H1 (cell line): Measurements from ENCODE around the gene KCMF1. TPM values are rescaled to one million over a fixed set of nuclear protein-coding genes. Genes with fewer than 3 reads are reported as not detected.

Experiments used
- CTCF ChIA-PET: fragments of 300-600 bp; sonication (Branson Sonifier 250); formaldehyde crosslinking; loops from one replicate; lab custom pipeline; 2021; ENCODE audit not compliant: partially characterized antibody; lab: Charles Lee
- POLR2A ChIA-PET: fragments of 300-600 bp; sonication (Branson Sonifier 250); formaldehyde crosslinking; loops from one replicate; lab custom pipeline; 2021; ENCODE audit warnings: inconsistent platforms; ENCODE audit not compliant: partially characterized antibody; lab: Charles Lee
- DNase-seq, 2 experiments: peaks; one replicate each; pipeline versions ENCODE4 v3.0.0 to v3.0.0-alpha.2; 2010 to 2022; ENCODE audit warnings: low spot score in 2 of 2, low read depth in 1 of 2, mixed read lengths in 1 of 2
- FAIRE-seq: peaks from 2 replicates; lab custom pipeline; 2011; peaks lifted over from hg19 to GRCh38; lab: Jason Lieb, UNC
- H2AFZ ChIP-seq: 2 replicates; pipeline ENCODE4 v1.8.1; 2012; ENCODE audit warnings: low read length, inconsistent platforms
- H2AK5ac ChIP-seq: 2 replicates; pipeline ENCODE4 v1.6.1; 2013; ENCODE audit warnings: low read depth, low read length
- H2BK120ac ChIP-seq: replicated peaks from 2 replicates; pipeline ENCODE3; 2013; ENCODE audit warnings: low read depth, low read length, inconsistent platforms
- H2BK12ac ChIP-seq: 2 replicates; pipeline ENCODE4 v1.6.1; 2013; ENCODE audit warnings: low read depth, low read length
- H2BK15ac ChIP-seq: 2 replicates; pipeline ENCODE4 v1.6.1; 2013; ENCODE audit warnings: low read length
- H2BK20ac ChIP-seq: 2 replicates; pipeline ENCODE4 v1.6.1; 2013; ENCODE audit warnings: low read length
- H2BK5ac ChIP-seq: 2 replicates; pipeline ENCODE4 v1.6.1; 2013; ENCODE audit warnings: low read depth, low read length
- H3K14ac ChIP-seq: 2 replicates; pipeline ENCODE4 v1.6.1; 2013; ENCODE audit warnings: inconsistent platforms; ENCODE audit not compliant: insufficient read length
- H3K18ac ChIP-seq: 2 replicates; pipeline ENCODE4 v1.6.1; 2013; ENCODE audit warnings: low read length; ENCODE audit errors: extremely low read depth
- H3K23ac ChIP-seq: 2 replicates; pipeline ENCODE4 v1.6.1; 2013; ENCODE audit warnings: inconsistent platforms; ENCODE audit not compliant: insufficient read length
- H3K23me2 ChIP-seq: 2 replicates; pipeline ENCODE4 v1.6.1; 2013; ENCODE audit warnings: low read depth, low read length
- H3K27ac ChIP-seq: 2 replicates; pipeline ENCODE4 v1.6.1; 2011; ENCODE audit warnings: low read depth, low read length, inconsistent platforms
- H3K27me3 ChIP-seq, 4 experiments: replicated peaks in 1 of 4; 1 replicate in 1 of 4; 2 replicates in 3 of 4; pipeline versions ENCODE4 v1.6.1 to v1.8.1; 2011 to 2013; ENCODE audit warnings: low read length in 3 of 4, mild to moderate bottlenecking in 3 of 4, inconsistent platforms in 2 of 4, mixed read lengths in 2 of 4, moderate library complexity in 1 of 4; ENCODE audit not compliant: control insufficient read depth in 3 of 4, insufficient read depth in 3 of 4; ENCODE audit errors: extremely low read depth in 1 of 4
- H3K36me3 ChIP-seq, 4 experiments: 2 replicates each; pipeline versions ENCODE4 v1.6.1 to v1.8.1; 2011 to 2013; ENCODE audit warnings: mild to moderate bottlenecking in 4 of 4, low read length in 3 of 4, moderate library complexity in 2 of 4, control low read depth in 1 of 4, inconsistent platforms in 1 of 4; ENCODE audit not compliant: insufficient read depth in 4 of 4, control insufficient read depth in 2 of 4
- H3K4ac ChIP-seq: replicated peaks from 2 replicates; pipeline ENCODE3; 2013; ENCODE audit warnings: low read length, low read depth, mixed read lengths, inconsistent platforms; ENCODE audit not compliant: insufficient read length
- H3K4me1 ChIP-seq, 4 experiments: replicated peaks in 1 of 4; 1 replicate in 1 of 4; 2 replicates in 3 of 4; pipeline versions ENCODE4 v1.6.1 to v1.8.1; 2011 to 2013; ENCODE audit warnings: low read length in 3 of 4, inconsistent platforms in 2 of 4, mixed read lengths in 1 of 4; ENCODE audit not compliant: insufficient read depth in 4 of 4, control insufficient read depth in 3 of 4
- H3K4me2 ChIP-seq, 2 experiments: 2 replicates each; pipeline versions ENCODE4 v1.6.1 to v1.8.1; 2011 to 2013; ENCODE audit warnings: low read depth in 2 of 2, low read length in 2 of 2, control low read depth in 1 of 2, inconsistent platforms in 1 of 2, mild to moderate bottlenecking in 1 of 2; ENCODE audit not compliant: insufficient read depth in 1 of 2
- H3K4me3 ChIP-seq, 4 experiments: fragments of 200-600, 300-600 bp in 1 of 4; sonication (generic), shearing (Covaris generic), sonication (Bioruptor Twin) in 1 of 4; 2 replicates each; pipeline versions ENCODE4 v1.5.1 to v1.8.1; 2011 to 2016; ENCODE audit warnings: low read length in 4 of 4, low read depth in 3 of 4, control low read depth in 2 of 4, inconsistent platforms in 2 of 4, mild to moderate bottlenecking in 2 of 4, mixed read lengths in 1 of 4, moderate library complexity in 1 of 4; ENCODE audit not compliant: insufficient read depth in 2 of 4; ENCODE audit errors: extremely low read depth in 1 of 4
- H3K56ac ChIP-seq: replicated peaks from 2 replicates; pipeline ENCODE3; 2013; ENCODE audit warnings: low read depth, mild to moderate bottlenecking, mixed read lengths, low read length, inconsistent platforms; ENCODE audit not compliant: insufficient read length
- H3K79me1 ChIP-seq: 2 replicates; pipeline ENCODE4 v1.6.1; 2013; ENCODE audit warnings: low read depth, low read length, control low read depth
- H3K79me2 ChIP-seq, 2 experiments: 2 replicates each; pipeline versions ENCODE4 v1.6.1 to v1.8.1; 2012 to 2013; ENCODE audit warnings: low read length in 2 of 2, mild to moderate bottlenecking in 2 of 2, inconsistent platforms in 1 of 2; ENCODE audit not compliant: insufficient read depth in 2 of 2, control insufficient read depth in 1 of 2
- H3K9ac ChIP-seq, 4 experiments: replicated peaks in 1 of 4; 1 replicate in 1 of 4; 2 replicates in 3 of 4; pipeline versions ENCODE4 v1.6.1 to v1.8.1; 2011 to 2013; ENCODE audit warnings: low read depth in 3 of 4, low read length in 3 of 4, control low read depth in 2 of 4, mild to moderate bottlenecking in 2 of 4, moderate library complexity in 2 of 4, inconsistent platforms in 1 of 4; ENCODE audit errors: extremely low read depth in 1 of 4
- H3K9me3 ChIP-seq, 2 experiments: 2 replicates each; pipeline versions ENCODE4 v1.6.1 to v1.8.1; 2012 to 2013; ENCODE audit warnings: mild to moderate bottlenecking in 2 of 2, moderate library complexity in 2 of 2, control low read depth in 1 of 2, inconsistent platforms in 1 of 2, low read depth in 1 of 2, low read length in 1 of 2, mixed read lengths in 1 of 2; ENCODE audit not compliant: insufficient read depth in 2 of 2
- H4K20me1 ChIP-seq, 2 experiments: replicated peaks in 1 of 2; 2 replicates each; pipeline versions ENCODE3 to v1.8.1; 2011 to 2013; ENCODE audit warnings: inconsistent platforms in 2 of 2, low read length in 2 of 2, mild to moderate bottlenecking in 1 of 2; ENCODE audit not compliant: insufficient read depth in 2 of 2, control insufficient read depth in 1 of 2
- H4K5ac ChIP-seq: 2 replicates; pipeline ENCODE4 v1.6.1; 2013; ENCODE audit warnings: low read length, low read depth, mixed read lengths, inconsistent platforms; ENCODE audit not compliant: insufficient read length
- H4K8ac ChIP-seq: 2 replicates; pipeline ENCODE4 v1.8.0; 2013; ENCODE audit warnings: mild to moderate bottlenecking, moderate library complexity, low read length, inconsistent platforms; ENCODE audit not compliant: insufficient read depth; ENCODE audit errors: extremely low read depth
- H4K91ac ChIP-seq: replicated peaks from 2 replicates; pipeline ENCODE3; 2013; ENCODE audit warnings: low read length, mixed read lengths, inconsistent platforms; ENCODE audit not compliant: insufficient read length
- CTCF ChIP-seq, 3 experiments: IDR thresholded peaks; 1 replicate in 2 of 3; 2 replicates in 1 of 3; pipeline versions ENCODE4 v1.5.1 to v1.6.1; 2011; ENCODE audit warnings: low read length in 3 of 3, mild to moderate bottlenecking in 3 of 3, inconsistent platforms in 2 of 3, low read depth in 1 of 3, moderate library complexity in 1 of 3; ENCODE audit not compliant: insufficient read depth in 1 of 3; ENCODE audit errors: control extremely low read depth in 1 of 3
- POU5F1 ChIP-seq: IDR thresholded peaks from 2 replicates; pipeline ENCODE4 v1.6.1; 2011; ENCODE audit warnings: low read depth, mild to moderate bottlenecking, low read length, moderate library complexity
- SAP30 ChIP-seq: fragments of 300-600 bp; sonication (generic); IDR thresholded peaks from 2 replicates; pipeline ENCODE4 v1.7.1; 2012; ENCODE audit warnings: low read length, moderate library complexity, mild to moderate bottlenecking, inconsistent platforms; ENCODE audit not compliant: insufficient read depth, insufficient replicate concordance
- SIN3A ChIP-seq, 2 experiments: IDR thresholded peaks in 1 of 2; conservative IDR thresholded peaks in 1 of 2; 2 replicates each; pipeline ENCODE4 v1.6.1; 2011 to 2012; ENCODE audit warnings: low read length in 2 of 2, improper control_type of control experiment in 1 of 2, low read depth in 1 of 2, mild to moderate bottlenecking in 1 of 2
- SP1 ChIP-seq: IDR thresholded peaks from 2 replicates; pipeline ENCODE4 v1.6.1; 2011; ENCODE audit warnings: low read depth, low read length
- ZNF274 ChIP-seq: IDR thresholded peaks from 2 replicates; pipeline ENCODE4 v1.7.0; 2012; ENCODE audit warnings: low read length, borderline replicate concordance; ENCODE audit errors: extremely low read depth
- WGBS, 2 experiments: shearing (Covaris generic) in 1 of 2; methylation state at CpG; one replicate each; pipeline versions ENCODE4 v1.1.6 to v1.1.7; 2013 to 2015; ENCODE audit warnings: low lambda C conversion rate in 2 of 2, mixed read lengths in 2 of 2, inconsistent platforms in 1 of 2, low coverage in 1 of 2, missing lambda C conversion rate in 1 of 2; ENCODE audit not compliant: insufficient replicate concordance in 2 of 2, insufficient coverage in 1 of 2, insufficient read length in 1 of 2; ENCODE audit errors: extremely low coverage in 1 of 2, missing lambda C conversion rate in 1 of 2; 5-methylcytosine and 5-hydroxymethylcytosine counted together
- polyA plus RNA-seq, 7 experiments: library from polyadenylated mRNA; depleted of rRNA in 3 of 7; stranded (reverse) in 5 of 7; unstranded in 2 of 7; fragments of >200 nt in 5 of 7; fragments of 200-250 nt in 2 of 7; gene quantifications; 1 replicate in 5 of 7; 2 replicates in 1 of 7; 4 replicates in 1 of 7; pipeline versions ENCODE4 v1.2.1 to v1.2.3, GENCODE V29; 2011 to 2013; ENCODE audit warnings: missing spikeins in 2 of 7, mixed read lengths in 2 of 7
- total RNA-seq: library from RNA; stranded (reverse); fragmentation: NEBNext Ultra II Directional; extraction: Animal tissue kit (Norgen Biotek cat#: 25700); gene quantifications from 2 replicates; pipeline ENCODE4 v1.2.1, GENCODE V29; 2021

KCMF1 gene
- total and polyA plus RNA-seq, 2 of the 8 experiments (the other 6 are each of a cell fraction or from before 2014, with no cell fraction given), result 86.9 to 149 TPM

- Histone ChIP-seq H3K9ac (no peak overlapping the region), H3K23ac (no peak overlapping the region), H2BK12ac (no peak overlapping the region), H2BK15ac (no peak overlapping the region), H4K20me1 (peaks cover 3 to 13% of the 10 kb centered on the region in 2 experiments), H3K4me3 (no peak overlapping the region), H3K18ac (no peak overlapping the region), H3K4ac (no peak overlapping the region), H3K79me1 (no peaks in the 10 kb centered on the region; the same call in 1 of the 2 replicates), H3K14ac (no peak overlapping the region), H3K27ac (no peak overlapping the region), H3K56ac (no peak overlapping the region), H3K27me3 (no peaks in the 10 kb centered on the region), H2BK120ac (no peak overlapping the region), H2BK5ac (no peak overlapping the region), H4K5ac (no peak overlapping the region), H3K4me2 (no peak overlapping the region), H4K8ac (no peak overlapping the region), H3K36me3 (peaks cover 2 to 52% (median 9%) of the 10 kb centered on the region in 4 experiments), H3K23me2 (no peaks in the 10 kb centered on the region), H4K91ac (no peak overlapping the region), H3K9me3 (no peaks in the 10 kb centered on the region), H3K4me1 (peaks cover 0 to 5% (median under 1%) of the 10 kb centered on the region in 4 experiments; a peak in 2 of 7 replicates), H2AFZ (no peak overlapping the region), H3K79me2 (peaks cover 0 to 38% of the 10 kb centered on the region in 2 experiments; a peak in 3 of 4 replicates), H2BK20ac (no peak overlapping the region), H2AK5ac (no peak overlapping the region)
- CTCF ChIA-PET, result interaction anchor here (0.7 to 1.9 kb wide), 6 partner anchors 11 to 108 kb away, joined by 3 to 8 read pairs (median 4); no protein-coding TSS in a partner anchor
- TF ChIP-seq CTCF (IDR thresholded peaks at IDR 0.05; ENCODE audit: control extremely low read depth in 1 of 3, insufficient read depth in 1 of 3, low read depth in 1 of 3, low read length in 3 of 3) (no peak), SAP30 (no peak), SP1 (no peak), POU5F1 (no peak), SIN3A (conservative IDR thresholded peaks at IDR 0.05 in 1 of 2, IDR thresholded peaks at IDR 0.05 in 1 of 2; ENCODE audit: low read depth in 1 of 2, low read length in 2 of 2) (no peak), ZNF274 (no peak)
- WGBS, 2 experiments, result 86% methylated on average over 2 of the region's 2 CpGs; no CpG with 5 or more reads in 1 of the 2 experiments
- DNase-seq (no peak), FAIRE-seq (no peak)
- POLR2A ChIA-PET, result interaction anchor here (1.2 to 1.6 kb wide), 2 partner anchors 18 to 23 kb away, joined by 3 to 5 read pairs; no protein-coding TSS in a partner anchor
These were observed 63.2 kb downstream of the KCMF1 start for GRCh38 chr2:85034158-85034557.
